Right hindlimb (tissue), 1 donor: ENCODE results near the gene BAZ1B.
"Not testable (repeated sequence)": the region's sequence is repeated elsewhere in the genome, so short reads cannot be mapped to it uniquely, and the experiment has no call there.

Source experiments
- DNase-seq: peaks from one replicate; pipeline ENCODE4 v3.0.0-alpha.2; 2018

BAZ1B gene

GRCh38 chr7:73504017-73504416 is 18.1 kb downstream of the BAZ1B start:
- no peak for DNase-seq

GRCh38 chr7:73503229-73503628 is 18.9 kb downstream of the BAZ1B start:
- DNase-seq, result no peak

- DNase-seq, result no peak
Measured at GRCh38 chr7:73496626-73497025, 25.5 kb downstream of the BAZ1B start.

GRCh38 chr7:73495507-73495906 is 26.6 kb downstream of the BAZ1B start:
- not testable (repeated sequence) for DNase-seq

GRCh38 chr7:73489976-73490375 is 32.1 kb downstream of the BAZ1B start:
- DNase-seq, result no peak

GRCh38 chr7:73487486-73487885 is 34.6 kb downstream of the BAZ1B start:
- DNase-seq, result no peak

- DNase-seq, result no peak
Measured at GRCh38 chr7:73483171-73483570, 38.9 kb downstream of the BAZ1B start.

- no peak for DNase-seq
Measured at GRCh38 chr7:73482746-73483145, 39.3 kb downstream of the BAZ1B start.

- DNase-seq, result not testable (repeated sequence)
Measured at GRCh38 chr7:73481521-73481920, 40.6 kb downstream of the BAZ1B start.

- no peak for DNase-seq
Measured at GRCh38 chr7:73478549-73478948, 43.5 kb downstream of the BAZ1B start.

GRCh38 chr7:73477376-73477775 is 44.7 kb downstream of the BAZ1B start:
- no peak for DNase-seq

GRCh38 chr7:73470208-73470607 is 51.9 kb downstream of the BAZ1B start:
- DNase-seq, result no peak

- DNase-seq, result not testable (repeated sequence)
Measured at GRCh38 chr7:73467046-73467445, 55.0 kb downstream of the BAZ1B start.

- no peak for DNase-seq
Measured at GRCh38 chr7:73466112-73466511, 56.0 kb downstream of the BAZ1B start.

- DNase-seq, result no peak
Measured at GRCh38 chr7:73463966-73464365, 58.1 kb downstream of the BAZ1B start.

GRCh38 chr7:73463260-73463659 is 58.8 kb downstream of the BAZ1B start:
- no peak for DNase-seq

- no peak for DNase-seq
Measured at GRCh38 chr7:73461782-73462285, 60.3 kb downstream of the BAZ1B start.

- DNase-seq, result no peak
Measured at GRCh38 chr7:73454424-73454823, 67.7 kb downstream of the BAZ1B start.

GRCh38 chr7:73452999-73453635 is 69.0 kb downstream of the BAZ1B start:
- no peak for DNase-seq

- DNase-seq, result no peak
Measured at GRCh38 chr7:73451780-73452398, 70.2 kb downstream of the BAZ1B start.

- no peak for DNase-seq
Measured at GRCh38 chr7:73449422-73449821, 72.7 kb downstream of the BAZ1B start.

- no peak for DNase-seq
Measured at GRCh38 chr7:73448609-73449008, 73.5 kb downstream of the BAZ1B start.

- no peak for DNase-seq
Measured at GRCh38 chr7:73447121-73447733, 74.9 kb downstream of the BAZ1B start.

GRCh38 chr7:73446682-73447081 is 75.4 kb downstream of the BAZ1B start:
- no peak for DNase-seq
